ENCODE data around the gene CASK. TPM values are rescaled to one million over a fixed set of nuclear protein-coding genes. Genes with fewer than 3 reads are reported as not detected.
A peak's percentile ranks its signal among the peaks of the same experiment; 100 is the strongest.

Gene CASK
- total and polyA plus RNA-seq, 9 of the 15 experiments (the other 6 are each of a cell fraction or from before 2014, with no cell fraction given): 1.3 to 7.4 (median 5.2) TPM

GRCh38 chrX:41634284-41634683 lies 289.1 kb downstream of the CASK start:
- Histone ChIP-seq H3K36me3 (ENCODE audit: control insufficient read depth, insufficient read depth, low read length) (no peaks in the 10 kb centered on the region), H2AFZ (ENCODE audit: low read depth, low read length) (no peak overlapping the region), H3K4me1 (replicated peaks in 1 of 2; ENCODE audit: control insufficient read depth in 2 of 2, insufficient read depth in 2 of 2, low read length in 2 of 2) (peaks cover 0 to 2% of the 10 kb centered on the region in 2 experiments; a peak in 1 of 5 replicates), H3K9me3 (replicated peaks; ENCODE audit: control insufficient read depth, insufficient read depth, low read depth, low read length) (no peaks in the 10 kb centered on the region), H4K20me1 (replicated peaks; ENCODE audit: control insufficient read depth, insufficient read depth, low read length) (no peaks in the 10 kb centered on the region), H3K9ac (ENCODE audit: insufficient read depth in 1 of 2, low read depth in 2 of 2, low read length in 2 of 2) (no peak overlapping the region), H3K4me3 (no peak overlapping the region), H3K79me2 (ENCODE audit: control insufficient read depth, insufficient read depth, low read length) (no peaks in the 10 kb centered on the region), H3K27ac (ENCODE audit: extremely low read depth, low read depth, low read length) (no peak overlapping the region; the same call in 2 of the 3 replicates), H3K27me3 (ENCODE audit: control insufficient read depth in 2 of 2, insufficient read depth in 2 of 2, low read length in 2 of 2) (no peaks in the 10 kb centered on the region), H3K4me2 (ENCODE audit: insufficient read depth, low read length) (no peak overlapping the region), H3K9me1 (ENCODE audit: control insufficient read depth, insufficient read depth, low read length) (no peaks in the 10 kb centered on the region)
- DNase-seq (ENCODE audit: extremely low read depth in 1 of 4, low spot score in 3 of 4) (peak in 3 of 4 experiments; percentile 4 to 62 (median 26)), ATAC-seq (peak; percentile 78), FAIRE-seq (peak; percentile 63)
- CTCF ChIA-PET (ENCODE audit: low intra/inter-chr PET ratio): no interaction called here
- 0% methylated on average over 2 of the region's 2 CpGs for whole genome bisulfite sequencing (ENCODE audit: insufficient coverage, low coverage, missing lambda C conversion rate)
- in situ Hi-C loops (cut with MboI) (no loop called here), intact Hi-C loops (cut with micrococcal nuclease) (no loop called here)
- no TSS peak for BruUV-seq (replicated peaks)
- POLR2A ChIA-PET: no interaction called here
- TF ChIP-seq MEF2D (tag; conservative IDR thresholded peaks at IDR 0.05; ENCODE audit: low read depth) (peak; percentile 98), FOXA3 (CRISPR knock-in tag; conservative IDR thresholded peaks at IDR 0.05 in 1 of 2, IDR thresholded peaks at IDR 0.05 in 1 of 2) (peak in 1 of 2 experiments; percentile 77; a peak in 2 of 4 replicates), CHD2 (IDR thresholded peaks at IDR 0.05; ENCODE audit: low read depth, low read length) (no peak), E2F6 (IDR thresholded peaks at IDR 0.05; ENCODE audit: borderline replicate concordance in 1 of 2, extremely low read depth in 1 of 2, insufficient read depth in 1 of 2, insufficient read length in 1 of 2, low read depth in 1 of 2, low read length in 1 of 2, poor library complexity in 1 of 2, severe bottlenecking in 1 of 2) (peak in 1 of 2 experiments; percentile 31), KDM1A (IDR thresholded peaks at IDR 0.05) (peak; percentile 25 to 43; a peak in 2 of 4 replicates), TEAD4 (IDR thresholded peaks at IDR 0.05; ENCODE audit: low read length) (peak; percentile 72), TEAD4 (CRISPR knock-in tag; IDR thresholded peaks at IDR 0.05; ENCODE audit: borderline replicate concordance) (no peak), FOXM1 (IDR thresholded peaks at IDR 0.05; ENCODE audit: low read depth) (peak; percentile 29; the same call in 1 of the 2 replicates), FOXM1 (CRISPR knock-in tag; IDR thresholded peaks at IDR 0.05; ENCODE audit: low read depth) (no peak), CLOCK (CRISPR knock-in tag; IDR thresholded peaks at IDR 0.05; ENCODE audit: borderline replicate concordance) (no peak), ATF7 (IDR thresholded peaks at IDR 0.05) (peak; percentile 78), CBFA2T2 (conservative IDR thresholded peaks at IDR 0.05) (peak; percentile 57), ETV5 (CRISPR knock-in tag; IDR thresholded peaks at IDR 0.05; ENCODE audit: low read depth) (peak; percentile 67; the same call in 1 of the 2 replicates), GABPB1 (CRISPR knock-in tag; IDR thresholded peaks at IDR 0.05) (no peak)
- TF ChIP-seq, protein P1, sequence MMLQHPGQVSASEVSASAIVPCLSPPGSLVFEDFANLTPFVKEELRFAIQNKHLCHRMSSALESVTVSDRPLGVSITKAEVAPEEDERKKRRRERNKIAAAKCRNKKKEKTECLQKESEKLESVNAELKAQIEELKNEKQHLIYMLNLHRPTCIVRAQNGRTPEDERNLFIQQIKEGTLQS (IDR thresholded peaks at IDR 0.05): peak; percentile 48
- TF ChIP-seq, protein P1 (CRISPR knock-in tag; conservative IDR thresholded peaks at IDR 0.05): no peak
- TF ChIP-seq, protein P2, sequence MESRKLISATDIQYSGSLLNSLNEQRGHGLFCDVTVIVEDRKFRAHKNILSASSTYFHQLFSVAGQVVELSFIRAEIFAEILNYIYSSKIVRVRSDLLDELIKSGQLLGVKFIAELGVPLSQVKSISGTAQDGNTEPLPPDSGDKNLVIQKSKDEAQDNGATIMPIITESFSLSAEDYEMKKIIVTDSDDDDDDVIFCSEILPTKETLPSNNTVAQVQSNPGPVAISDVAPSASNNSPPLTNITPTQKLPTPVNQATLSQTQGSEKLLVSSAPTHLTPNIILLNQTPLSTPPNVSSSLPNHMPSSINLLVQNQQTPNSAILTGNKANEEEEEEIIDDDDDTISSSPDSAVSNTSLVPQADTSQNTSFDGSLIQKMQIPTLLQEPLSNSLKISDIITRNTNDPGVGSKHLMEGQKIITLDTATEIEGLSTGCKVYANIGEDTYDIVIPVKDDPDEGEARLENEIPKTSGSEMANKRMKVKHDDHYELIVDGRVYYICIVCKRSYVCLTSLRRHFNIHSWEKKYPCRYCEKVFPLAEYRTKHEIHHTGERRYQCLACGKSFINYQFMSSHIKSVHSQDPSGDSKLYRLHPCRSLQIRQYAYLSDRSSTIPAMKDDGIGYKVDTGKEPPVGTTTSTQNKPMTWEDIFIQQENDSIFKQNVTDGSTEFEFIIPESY (CRISPR knock-in tag; IDR thresholded peaks at IDR 0.05): no peak
